HFFc6 (cell line): ENCODE data around the gene CRYBG1. TPM values are rescaled to one million over a fixed set of nuclear protein-coding genes. Genes with fewer than 3 reads are reported as not detected.

Experiments
- DNase-seq: peaks from one replicate; pipeline ENCODE4 v3.0.0-alpha.2; 2018
- H3K27ac Mint-ChIP-seq: 2 replicates; pipeline ENCODE4 v1.8.0; 2020; ENCODE audit warnings: mild to moderate bottlenecking, mixed read lengths
- H3K27me3 Mint-ChIP-seq: 2 replicates; pipeline ENCODE4 v1.8.0; 2021; ENCODE audit warnings: mild to moderate bottlenecking, moderate library complexity, mixed read lengths; ENCODE audit not compliant: insufficient read depth
- H3K36me3 Mint-ChIP-seq: 2 replicates; pipeline ENCODE4 v1.8.0; 2021; ENCODE audit warnings: low read depth, mixed read lengths
- H3K4me1 Mint-ChIP-seq: 2 replicates; pipeline ENCODE4 v1.8.0; 2020; ENCODE audit warnings: low read depth, mixed read lengths
- H3K4me3 Mint-ChIP-seq: 2 replicates; pipeline ENCODE4 v1.8.0; 2020; ENCODE audit warnings: mild to moderate bottlenecking, moderate library complexity, mixed read lengths
- H3K9me3 Mint-ChIP-seq: 2 replicates; pipeline ENCODE4 v1.8.0; 2020; ENCODE audit warnings: mild to moderate bottlenecking, mixed read lengths
- CTCF ChIP-seq: fragments of 200-600 bp; sonication (generic); IDR thresholded peaks from 2 replicates; pipeline ENCODE4 v1.5.0; 2021; ENCODE audit warnings: antibody characterized with exemption, mild to moderate bottlenecking
- total RNA-seq, 6 experiments: library from RNA; stranded (reverse); fragmentation: NEBNext Ultra II Directional; extraction: Animal tissue kit (Norgen Biotek cat#: 25700); gene quantifications; 2 replicates in 1 of 6; 3 replicates in 5 of 6; pipeline ENCODE4 v1.2.3, GENCODE V29; 2021

CRYBG1 gene
- total RNA-seq, 6 experiments from 2014 or later: 8.2 to 10.9 (median 9.8) TPM

- Mint-ChIP-seq H3K27me3 (peaks cover 15% of the 10 kb centered on the region; the same call in 1 of the 2 replicates), H3K36me3 (no peaks in the 10 kb centered on the region), H3K4me1 (no peaks in the 10 kb centered on the region; the same call in none of the 2 replicates), H3K27ac (no peak overlapping the region), H3K9me3 (no peaks in the 10 kb centered on the region), H3K4me3 (no peak overlapping the region)
- TF ChIP-seq CTCF: no peak
- no peak for DNase-seq
These were observed 114.8 kb downstream of the CRYBG1 start for GRCh38 chr6:106475284-106475683.

- Mint-ChIP-seq H3K4me1 (no peaks in the 10 kb centered on the region; the same call in none of the 2 replicates), H3K27me3 (peaks cover 12% of the 10 kb centered on the region), H3K27ac (no peak overlapping the region), H3K36me3 (no peaks in the 10 kb centered on the region), H3K4me3 (no peak overlapping the region), H3K9me3 (no peaks in the 10 kb centered on the region)
- DNase-seq: peak; percentile 5
- no peak for TF ChIP-seq CTCF
These were observed 116.0 kb downstream of the CRYBG1 start for GRCh38 chr6:106476331-106477105.

- H3K27ac Mint-ChIP-seq: no peak overlapping the region
- no peak for DNase-seq
These were observed 116.6 kb downstream of the CRYBG1 start for GRCh38 chr6:106477146-106477545.

GRCh38 chr6:106477790-106478189, 117.3 kb downstream of the CRYBG1 start:
- Mint-ChIP-seq H3K36me3 (no peaks in the 10 kb centered on the region), H3K4me3 (no peak overlapping the region), H3K9me3 (no peaks in the 10 kb centered on the region), H3K27ac (no peak overlapping the region), H3K4me1 (no peaks in the 10 kb centered on the region; the same call in none of the 2 replicates), H3K27me3 (peaks cover 19% of the 10 kb centered on the region)
- DNase-seq: no peak
- no peak for TF ChIP-seq CTCF

More at GRCh38 chr6:106477146-106477545, 116.6 kb downstream of the CRYBG1 start:
- no peak overlapping the region for H3K4me3 Mint-ChIP-seq
- no peaks in the 10 kb centered on the region; the same call in none of the 2 replicates for H3K4me1 Mint-ChIP-seq
- no peaks in the 10 kb centered on the region for H3K9me3 Mint-ChIP-seq
- H3K36me3 Mint-ChIP-seq: no peaks in the 10 kb centered on the region
- TF ChIP-seq CTCF: no peak
- peaks cover 17% of the 10 kb centered on the region for H3K27me3 Mint-ChIP-seq

GRCh38 chr6:106486236-106486635, 125.7 kb downstream of the CRYBG1 start:
- no peak for TF ChIP-seq CTCF
- Mint-ChIP-seq H3K9me3 (no peaks in the 10 kb centered on the region), H3K36me3 (no peaks in the 10 kb centered on the region), H3K4me3 (no peak overlapping the region), H3K27ac (no peak overlapping the region), H3K27me3 (peaks cover 11% of the 10 kb centered on the region), H3K4me1 (no peaks in the 10 kb centered on the region)
- DNase-seq: no peak
